ENCODE data around the gene WIPF2. TPM values are rescaled to one million over a fixed set of nuclear protein-coding genes. Genes with fewer than 3 reads are reported as not detected.
"Not testable (repeated sequence)": the region's sequence is repeated elsewhere in the genome, so short reads cannot be mapped to it uniquely, and the experiment has no call there.

WIPF2 gene
- total and polyA plus RNA-seq, 4 donors, result 10.6 to 34.5 (median 14.9) TPM

- Histone ChIP-seq H3K4me3 (no peak overlapping the region), H3K4me1 (ENCODE audit: control insufficient read depth in 5 of 5, insufficient read depth in 5 of 5, low read length in 5 of 5) (peaks cover 0 to 12% (median 2%) of the 10 kb centered on the region in 5 donors), H3K27ac (ENCODE audit: low read depth in 1 of 2, low read length in 1 of 2) (no peak overlapping the region), H3K27me3 (ENCODE audit: control insufficient read depth in 3 of 3, insufficient read depth in 3 of 3, low read length in 2 of 3) (no peaks in the 10 kb centered on the region), H3K9ac (ENCODE audit: insufficient read depth in 1 of 2, low read length in 2 of 2) (no peak overlapping the region), H3K36me3 (ENCODE audit: control insufficient read depth in 4 of 4, insufficient read depth in 4 of 4, low read length in 4 of 4) (peaks cover 0 to 3% (median 0%) of the 10 kb centered on the region in 4 donors), H3K9me3 (ENCODE audit: control insufficient read depth in 4 of 4, insufficient read depth in 3 of 4, low read length in 3 of 4) (no peaks in the 10 kb centered on the region)
- TF ChIP-seq CTCF (IDR thresholded peaks at IDR 0.05; ENCODE audit: control extremely low read depth, extremely low read depth), result no peak
- 97% methylated on average over 2 of the region's 2 CpGs for WGBS, 2 donors
- DNase-seq (no peak), ATAC-seq (ENCODE audit: insufficient read depth, low FRiP score) (no peak)
Measured at GRCh38 chr17:40192961-40193360, 26.1 kb upstream of the WIPF2 start.

- Histone ChIP-seq H3K4me3 (no peak overlapping the region), H3K36me3 (ENCODE audit: control insufficient read depth in 4 of 4, insufficient read depth in 4 of 4, low read length in 4 of 4) (peaks cover 0 to 3% (median 0%) of the 10 kb centered on the region in 4 donors), H3K4me1 (ENCODE audit: control insufficient read depth in 5 of 5, insufficient read depth in 5 of 5, low read length in 5 of 5) (peaks cover 0 to 12% (median 2%) of the 10 kb centered on the region in 5 donors), H3K9ac (ENCODE audit: insufficient read depth in 1 of 2, low read length in 2 of 2) (no peak overlapping the region), H3K27ac (ENCODE audit: low read depth in 1 of 2, low read length in 1 of 2) (no peak overlapping the region), H3K9me3 (ENCODE audit: control insufficient read depth in 4 of 4, insufficient read depth in 3 of 4, low read length in 3 of 4) (no peaks in the 10 kb centered on the region), H3K27me3 (ENCODE audit: control insufficient read depth in 3 of 3, insufficient read depth in 3 of 3, low read length in 2 of 3) (no peaks in the 10 kb centered on the region)
- no peak for DNase-seq
- ATAC-seq (ENCODE audit: insufficient read depth, low FRiP score), result no peak
- TF ChIP-seq CTCF (IDR thresholded peaks at IDR 0.05; ENCODE audit: control extremely low read depth, extremely low read depth), result no peak
- 72 to 74% methylated on average over 2 of the region's 2 CpGs for WGBS, 2 donors
Measured at GRCh38 chr17:40194821-40195220, 24.3 kb upstream of the WIPF2 start.

- H3K27me3 ChIP-seq (ENCODE audit: control insufficient read depth in 3 of 3, insufficient read depth in 3 of 3, low read length in 2 of 3), result no peaks in the 10 kb centered on the region
- no peak for TF ChIP-seq CTCF (IDR thresholded peaks at IDR 0.05; ENCODE audit: control extremely low read depth, extremely low read depth)
Measured at GRCh38 chr17:40197550-40197949, 21.6 kb upstream of the WIPF2 start.

GRCh38 chr17:40197965-40198456, 21.1 kb upstream of the WIPF2 start:
- H3K4me1 ChIP-seq (ENCODE audit: control insufficient read depth in 5 of 5, insufficient read depth in 5 of 5, low read length in 5 of 5); H3K9me3 ChIP-seq (ENCODE audit: control insufficient read depth in 4 of 4, insufficient read depth in 3 of 4, low read length in 3 of 4); H3K27ac ChIP-seq (ENCODE audit: low read depth in 1 of 2, low read length in 1 of 2); H3K27me3 ChIP-seq (ENCODE audit: control insufficient read depth in 3 of 3, insufficient read depth in 3 of 3, low read length in 2 of 3); H3K9ac ChIP-seq (ENCODE audit: insufficient read depth in 1 of 2, low read length in 2 of 2); H3K36me3 ChIP-seq (ENCODE audit: control insufficient read depth in 4 of 4, insufficient read depth in 4 of 4, low read length in 4 of 4); DNase-seq; ATAC-seq (ENCODE audit: insufficient read depth, low FRiP score); H3K4me3 ChIP-seq: not testable (repeated sequence)
- 66 to 70% methylated on average over 8 of the region's 8 CpGs for WGBS, 2 donors

More at GRCh38 chr17:40197550-40197949, 21.6 kb upstream of the WIPF2 start:
- 71 to 84% methylated on average over 1 of the region's 1 CpG for WGBS, 2 donors
- DNase-seq, result no peak
- no peak overlapping the region for H3K4me3 ChIP-seq
- H3K9me3 ChIP-seq (ENCODE audit: control insufficient read depth in 4 of 4, insufficient read depth in 3 of 4, low read length in 3 of 4), result no peaks in the 10 kb centered on the region
- H3K36me3 ChIP-seq (ENCODE audit: control insufficient read depth in 4 of 4, insufficient read depth in 4 of 4, low read length in 4 of 4), result peaks cover 0 to 3% (median 0%) of the 10 kb centered on the region in 4 donors
- no peak overlapping the region for H3K9ac ChIP-seq (ENCODE audit: insufficient read depth in 1 of 2, low read length in 2 of 2)
- no peak for ATAC-seq (ENCODE audit: insufficient read depth, low FRiP score)
- no peaks in the 10 kb centered on the region for H3K4me1 ChIP-seq (ENCODE audit: control insufficient read depth in 5 of 5, insufficient read depth in 5 of 5, low read length in 5 of 5)
- H3K27ac ChIP-seq (ENCODE audit: low read depth in 1 of 2, low read length in 1 of 2), result no peak overlapping the region
